Naive thymus-derived CD4-positive, alpha-beta T cell (primary cell): ENCODE data around the gene TBC1D32. TPM values are rescaled to one million over a fixed set of nuclear protein-coding genes. Genes with fewer than 3 reads are reported as not detected.

Experiments used
- ATAC-seq: fragments of 150-1000 bp; cut with Tn5 transposase; 2 replicates; pipeline ENCODE4 v1.10.0; 2021; ENCODE audit warnings: mild to moderate bottlenecking, moderate library complexity
- CTCF ChIA-PET: fragments of 350-600 bp; sonication (Branson Sonifier 250); formaldehyde crosslinking; loops from one replicate; lab custom pipeline; 2021; ENCODE audit warnings: antibody characterized with exemption; lab: Charles Lee
- POLR2A ChIA-PET: fragments of 350-600 bp; sonication (Branson Sonifier 250); formaldehyde crosslinking; loops from one replicate; lab custom pipeline; 2021; ENCODE audit warnings: antibody characterized with exemption, inconsistent platforms; lab: Charles Lee
- DNase-seq, 9 donors: peaks; one replicate each; pipeline versions ENCODE4 v3.0.0 to v3.0.0-alpha.2; 2020 to 2022; ENCODE audit warnings: mixed read lengths in 1 of 9
- H3K27ac ChIP-seq: one replicate; pipeline ENCODE4 v1.7.0; 2013; ENCODE audit warnings: mild to moderate bottlenecking, low read depth, low read length, moderate library complexity
- H3K27me3 ChIP-seq, 2 donors: one replicate each; pipeline ENCODE4 v1.7.0; 2013; ENCODE audit warnings: low read length in 2 of 2, mild to moderate bottlenecking in 2 of 2, moderate library complexity in 2 of 2; ENCODE audit not compliant: control insufficient read depth in 2 of 2, insufficient read depth in 2 of 2
- H3K36me3 ChIP-seq, 3 experiments: 1 replicate in 2 of 3; 2 replicates in 1 of 3; pipeline ENCODE4 v1.7.0; 2013; ENCODE audit warnings: low read length in 3 of 3, mild to moderate bottlenecking in 3 of 3, moderate library complexity in 1 of 3; ENCODE audit not compliant: insufficient read depth in 3 of 3, control insufficient read depth in 2 of 3
- H3K4me1 ChIP-seq, 2 donors: one replicate each; pipeline ENCODE4 v1.7.0; 2013; ENCODE audit warnings: low read length in 2 of 2, mild to moderate bottlenecking in 2 of 2, moderate library complexity in 1 of 2; ENCODE audit not compliant: control insufficient read depth in 2 of 2, insufficient read depth in 2 of 2
- H3K4me3 ChIP-seq: 2 replicates; pipeline ENCODE4 v1.7.0; 2013; ENCODE audit warnings: mild to moderate bottlenecking, low read length
- H3K9me3 ChIP-seq, 3 experiments: 1 replicate in 2 of 3; 2 replicates in 1 of 3; pipeline ENCODE4 v1.7.0; 2013; ENCODE audit warnings: low read length in 3 of 3; ENCODE audit not compliant: control insufficient read depth in 2 of 3
- H3K27ac Mint-ChIP-seq, 9 donors: one replicate each; pipeline ENCODE4 v1.8.0; 2020 to 2022; ENCODE audit warnings: mixed read lengths in 9 of 9, mild to moderate bottlenecking in 8 of 9, moderate library complexity in 5 of 9, inconsistent platforms in 2 of 9
- H3K27me3 Mint-ChIP-seq, 5 donors: one replicate each; pipeline ENCODE4 v1.8.0; 2021 to 2022; ENCODE audit warnings: mixed read lengths in 5 of 5, mild to moderate bottlenecking in 1 of 5
- H3K36me3 Mint-ChIP-seq, 5 donors: one replicate each; pipeline ENCODE4 v1.8.0; 2020 to 2022; ENCODE audit warnings: mixed read lengths in 5 of 5, mild to moderate bottlenecking in 3 of 5, inconsistent platforms in 1 of 5
- H3K4me1 Mint-ChIP-seq, 7 donors: one replicate each; pipeline ENCODE4 v1.8.0; 2020 to 2022; ENCODE audit warnings: mixed read lengths in 7 of 7, mild to moderate bottlenecking in 3 of 7, inconsistent platforms in 1 of 7
- H3K4me3 Mint-ChIP-seq, 10 donors: one replicate each; pipeline ENCODE4 v1.8.0; 2020 to 2022; ENCODE audit warnings: mild to moderate bottlenecking in 10 of 10, mixed read lengths in 10 of 10, moderate library complexity in 6 of 10, inconsistent platforms in 2 of 10
- H3K9me3 Mint-ChIP-seq, 11 donors: one replicate each; pipeline ENCODE4 v1.8.0; 2020 to 2022; ENCODE audit warnings: mixed read lengths in 11 of 11, mild to moderate bottlenecking in 4 of 11, inconsistent platforms in 1 of 11, moderate library complexity in 1 of 11
- intact Hi-C, 2 donors: fragments of 100-400 bp; cut with micrococcal nuclease; formaldehyde crosslinking; loops; one replicate each; pipeline ENCODE4 v1.15.1; 2023
- polyA plus RNA-seq, 2 donors: library from polyadenylated mRNA; unstranded; fragments of 300-500 nt; fragmentation: Illumina TruSeq; gene quantifications; one replicate each; pipeline ENCODE4 v1.2.3, GENCODE V29; 2021
- total RNA-seq, 6 experiments: library from RNA in 5 of 6; stranded (reverse) in 5 of 6; gene quantifications; 1 replicate in 5 of 6; 2 replicates in 1 of 6; pipeline ENCODE4 v1.2.3 and lab custom pipeline; 2021 to 2026

Gene TBC1D32
- total and polyA plus RNA-seq, 7 experiments from 2014 or later = 2.2 to 17.7 (median 14.7) TPM

- peaks cover 0 to 3% of the 10 kb centered on the region in 2 donors for H3K27me3 ChIP-seq
- POLR2A ChIA-PET = no interaction called here
- no peak overlapping the region for H3K27ac ChIP-seq
- H3K36me3 ChIP-seq = no peaks in the 10 kb centered on the region
- intact Hi-C loops = no loop called here
- Mint-ChIP-seq H3K4me3 (no peak overlapping the region), H3K4me1 (no peaks in the 10 kb centered on the region), H3K36me3 (no peaks in the 10 kb centered on the region), H3K27ac (no peak overlapping the region), H3K9me3 (no peaks in the 10 kb centered on the region), H3K27me3 (peaks cover 0 to 3% (median 0%) of the 10 kb centered on the region in 5 donors)
- H3K4me1 ChIP-seq = no peaks in the 10 kb centered on the region
- no peak overlapping the region for H3K4me3 ChIP-seq
- DNase-seq (no peak), ATAC-seq (no peak)
- H3K9me3 ChIP-seq = no peaks in the 10 kb centered on the region
- CTCF ChIA-PET = no interaction called here
Observed at GRCh38 chr6:121033091-121033490, 301.2 kb downstream of the TBC1D32 start.

- no peak overlapping the region for H3K4me3 Mint-ChIP-seq
- H3K36me3 Mint-ChIP-seq = no peaks in the 10 kb centered on the region
- H3K36me3 ChIP-seq = no peaks in the 10 kb centered on the region
- POLR2A ChIA-PET = no interaction called here
- H3K27ac Mint-ChIP-seq = no peak overlapping the region
- H3K4me3 ChIP-seq = no peak overlapping the region
- no peaks in the 10 kb centered on the region for H3K9me3 Mint-ChIP-seq
- no peaks in the 10 kb centered on the region for H3K4me1 ChIP-seq
- H3K27ac ChIP-seq = no peak overlapping the region
- peaks cover 0 to 4% (median 0%) of the 10 kb centered on the region in 5 donors for H3K27me3 Mint-ChIP-seq
- intact Hi-C loops = no loop called here
- no peaks in the 10 kb centered on the region for H3K4me1 Mint-ChIP-seq
- no peaks in the 10 kb centered on the region for H3K9me3 ChIP-seq
- DNase-seq (no peak), ATAC-seq (no peak)
- H3K27me3 ChIP-seq = peaks cover 0 to 3% of the 10 kb centered on the region in 2 donors
- CTCF ChIA-PET = no interaction called here
Observed at GRCh38 chr6:121032268-121033006, 301.8 kb downstream of the TBC1D32 start.

Other genes starting within 250 kb of the TBC1D32 start
- not detected for gene GJA1, start 101.2 kb upstream of the TBC1D32 start, total RNA-seq
- under 1 TPM in 1 of 2 donors, not detected in 1; 0.08 TPM for gene GJA1, start 101.2 kb upstream of the TBC1D32 start, polyA plus RNA-seq